Measurements from ENCODE around the gene C5AR1. TPM values are rescaled to one million over a fixed set of nuclear protein-coding genes. Genes with fewer than 3 reads are reported as not detected.
"Not testable (repeated sequence)": the region's sequence is repeated elsewhere in the genome, so short reads cannot be mapped to it uniquely, and the experiment has no call there.

Gene C5AR1
- total RNA-seq, result 1 to 10 TPM; 4.0 to 4.6 TPM

- Mint-ChIP-seq H3K27ac (no peak within 1 kb of the TSS), H3K4me1 (peaks cover 6% of the 10 kb centered on the region), H3K27me3 (peaks cover 31% of the 10 kb centered on the region), H3K36me3 (no peaks in the 10 kb centered on the region), H3K4me3 (no peak within 1 kb of the TSS), H3K9me3 (no peaks in the 10 kb centered on the region)
- ATAC-seq (ENCODE audit: low read depth), result no peak
- no peak for DNase-seq
- POLR2A ChIA-PET, result interaction anchor here (0.7 kb wide), 1 partner anchor 251 kb away, joined by 3 read pairs; no protein-coding TSS in a partner anchor
These were observed at the start of gene C5AR1 for GRCh38 chr19:47309608-47310007. C5AR1 (plus strand) TSS chr19:47309861; CDS start chr19:47309896, 35 bp downstream.

- peaks cover 30% of the 10 kb centered on the region for H3K36me3 Mint-ChIP-seq
- H3K27ac Mint-ChIP-seq, result peak overlapping the region; percentile 17
- POLR2A ChIA-PET, result interaction anchor here (2.1 to 2.2 kb wide), 2 partner anchors 14 to 147 kb away, joined by 5 to 10 read pairs; partner anchors contain the start of genes INAFM1 and ZC3H4
- no peak for DNase-seq
- no peak overlapping the region for H3K4me3 Mint-ChIP-seq
- H3K4me1 Mint-ChIP-seq, result peaks cover 30% of the 10 kb centered on the region
- no peaks in the 10 kb centered on the region for H3K27me3 Mint-ChIP-seq
- H3K9me3 Mint-ChIP-seq, result no peaks in the 10 kb centered on the region
- ATAC-seq (ENCODE audit: low read depth), result no peak
These were observed 49.2 kb upstream of the C5AR1 start for GRCh38 chr19:47260476-47260875.

- H3K4me3 Mint-ChIP-seq; ATAC-seq (ENCODE audit: low read depth); DNase-seq; H3K27ac Mint-ChIP-seq; H3K27me3 Mint-ChIP-seq; H3K9me3 Mint-ChIP-seq: not testable (repeated sequence)
- H3K36me3 Mint-ChIP-seq, result peaks cover 30% of the 10 kb centered on the region
- peaks cover 26% of the 10 kb centered on the region for H3K4me1 Mint-ChIP-seq
- POLR2A ChIA-PET, result interaction anchor here (0.7 to 2.2 kb wide), 4 partner anchors 10 to 149 kb away, joined by 4 to 10 read pairs (median 4); partner anchors contain the start of genes INAFM1 and ZC3H4
These were observed 47.5 kb upstream of the C5AR1 start for GRCh38 chr19:47261946-47262793.

GRCh38 chr19:47264629-47265028 is 45.0 kb upstream of the C5AR1 start:
- H3K4me1 Mint-ChIP-seq, result peaks cover 5% of the 10 kb centered on the region
- H3K9me3 Mint-ChIP-seq, result no peaks in the 10 kb centered on the region
- DNase-seq (no peak), ATAC-seq (ENCODE audit: low read depth) (no peak)
- no peaks in the 10 kb centered on the region for H3K27me3 Mint-ChIP-seq
- H3K36me3 Mint-ChIP-seq, result peaks cover 19% of the 10 kb centered on the region
- H3K27ac Mint-ChIP-seq, result no peak overlapping the region
- POLR2A ChIA-PET, result interaction anchor here (1.0 kb wide), 1 partner anchor 10 kb away, joined by 3 read pairs; no protein-coding TSS in a partner anchor
- H3K4me3 Mint-ChIP-seq, result no peak overlapping the region

- Mint-ChIP-seq H3K4me1 (peaks cover 2% of the 10 kb centered on the region), H3K27me3 (no peaks in the 10 kb centered on the region), H3K27ac (no peak overlapping the region), H3K4me3 (no peak overlapping the region), H3K36me3 (peaks cover 15% of the 10 kb centered on the region), H3K9me3 (no peaks in the 10 kb centered on the region)
- DNase-seq (no peak), ATAC-seq (ENCODE audit: low read depth) (no peak)
- POLR2A ChIA-PET, result no interaction called here
These were observed 43.2 kb upstream of the C5AR1 start for GRCh38 chr19:47266401-47266941.

GRCh38 chr19:47267350-47267759 is 42.3 kb upstream of the C5AR1 start:
- Mint-ChIP-seq H3K27me3 (no peaks in the 10 kb centered on the region), H3K4me3 (no peak overlapping the region), H3K4me1 (peaks cover 1% of the 10 kb centered on the region), H3K9me3 (no peaks in the 10 kb centered on the region), H3K27ac (no peak overlapping the region), H3K36me3 (peaks cover 13% of the 10 kb centered on the region)
- POLR2A ChIA-PET, result interaction anchor here (1.2 kb wide), 1 partner anchor 11 kb away, joined by 3 read pairs; the partner anchor contains the start of gene CCDC9
- ATAC-seq (ENCODE audit: low read depth) (no peak), DNase-seq (no peak)

- no peak overlapping the region for H3K27ac Mint-ChIP-seq
- H3K4me1 Mint-ChIP-seq, result peaks cover 6% of the 10 kb centered on the region
- H3K9me3 Mint-ChIP-seq, result no peaks in the 10 kb centered on the region
- POLR2A ChIA-PET, result interaction anchor here (1.2 kb wide), 1 partner anchor 11 kb away, joined by 3 read pairs; the partner anchor contains the start of gene CCDC9
- H3K4me3 Mint-ChIP-seq, result no peak overlapping the region
- DNase-seq (no peak), ATAC-seq (ENCODE audit: low read depth) (no peak)
- H3K27me3 Mint-ChIP-seq, result no peaks in the 10 kb centered on the region
- peaks cover 12% of the 10 kb centered on the region for H3K36me3 Mint-ChIP-seq
These were observed 41.6 kb upstream of the C5AR1 start for GRCh38 chr19:47268028-47268427.

GRCh38 chr19:47269596-47269995 is 40.1 kb upstream of the C5AR1 start:
- POLR2A ChIA-PET, result interaction anchor here (0.7 to 0.9 kb wide), 2 partner anchors 13 to 16 kb away, joined by 3 to 5 read pairs; partner anchors contain the start of gene CCDC9
- Mint-ChIP-seq H3K27ac (no peak overlapping the region), H3K36me3 (peaks cover 10% of the 10 kb centered on the region), H3K9me3 (no peaks in the 10 kb centered on the region), H3K4me1 (peaks cover 6% of the 10 kb centered on the region), H3K4me3 (no peak overlapping the region), H3K27me3 (no peaks in the 10 kb centered on the region)
- DNase-seq (no peak), ATAC-seq (ENCODE audit: low read depth) (no peak)

GRCh38 chr19:47270408-47270807 is 39.3 kb upstream of the C5AR1 start:
- DNase-seq (no peak), ATAC-seq (ENCODE audit: low read depth) (no peak)
- H3K4me1 Mint-ChIP-seq, result peaks cover 8% of the 10 kb centered on the region
- POLR2A ChIA-PET, result interaction anchor here (0.7 to 0.9 kb wide), 2 partner anchors 14 to 17 kb away, joined by 3 to 5 read pairs; partner anchors contain the start of gene CCDC9
- H3K27ac Mint-ChIP-seq, result no peak overlapping the region
- H3K36me3 Mint-ChIP-seq, result peaks cover 9% of the 10 kb centered on the region
- no peaks in the 10 kb centered on the region for H3K27me3 Mint-ChIP-seq
- H3K9me3 Mint-ChIP-seq, result no peaks in the 10 kb centered on the region
- H3K4me3 Mint-ChIP-seq, result no peak overlapping the region

- POLR2A ChIA-PET, result interaction anchor here (0.6 to 1.4 kb wide), 3 partner anchors 10 to 156 kb away, joined by 3 to 7 read pairs (median 4); partner anchors contain the start of gene CCDC9
- Mint-ChIP-seq H3K36me3 (peaks cover 16% of the 10 kb centered on the region), H3K4me1 (peaks cover 12% of the 10 kb centered on the region), H3K27me3 (no peaks in the 10 kb centered on the region), H3K4me3 (no peak overlapping the region), H3K9me3 (no peaks in the 10 kb centered on the region), H3K27ac (no peak overlapping the region)
- no peak for ATAC-seq (ENCODE audit: low read depth)
- DNase-seq, result no peak
These were observed 37.7 kb upstream of the C5AR1 start for GRCh38 chr19:47271949-47272348.

- Mint-ChIP-seq H3K27ac (peak overlapping the region; percentile 98), H3K4me1 (peaks cover 12% of the 10 kb centered on the region), H3K27me3 (no peaks in the 10 kb centered on the region), H3K36me3 (peaks cover 16% of the 10 kb centered on the region), H3K9me3 (no peaks in the 10 kb centered on the region), H3K4me3 (peak overlapping the region; percentile 98)
- POLR2A ChIA-PET, result interaction anchor here (0.6 to 1.4 kb wide), 3 partner anchors 11 to 156 kb away, joined by 3 to 7 read pairs (median 4); partner anchors contain the start of gene CCDC9
- no peak for DNase-seq
- ATAC-seq (ENCODE audit: low read depth), result no peak
These were observed 37.0 kb upstream of the C5AR1 start for GRCh38 chr19:47272448-47273312.

GRCh38 chr19:47273313-47274070 is 36.2 kb upstream of the C5AR1 start:
- H3K27me3 Mint-ChIP-seq, result no peaks in the 10 kb centered on the region
- H3K36me3 Mint-ChIP-seq, result peaks cover 20% of the 10 kb centered on the region

More at GRCh38 chr19:47273313-47274070, 36.2 kb upstream of the C5AR1 start:
- Mint-ChIP-seq H3K4me3 (peak overlapping the region; percentile 98), H3K9me3 (no peaks in the 10 kb centered on the region), H3K4me1 (peaks cover 13% of the 10 kb centered on the region), H3K27ac (peak overlapping the region; percentile 98)
- DNase-seq, result peak; percentile 92
- peak; percentile 74 for ATAC-seq (ENCODE audit: low read depth)
- POLR2A ChIA-PET, result interaction anchor here (0.5 to 2.8 kb wide), 24 partner anchors 9 to 1090 kb away, joined by 3 to 63 read pairs (median 4); partner anchors contain the start of genes CALM3, CCDC9, NAPA and SYNGR4
